Stimulated activated CD8-positive, alpha-beta memory T cell treated with anti-CD3 and anti-CD28 coated beads, Interleukin-15, amount 100 ng/mL, for 48 hours (primary cell): ENCODE measurements around the gene ARMC9.
"Not testable (repeated sequence)": the region's sequence is repeated elsewhere in the genome, so short reads cannot be mapped to it uniquely, and the experiment has no call there.

ENCODE experiments used
- DNase-seq, 2 donors: peaks; one replicate each; pipeline ENCODE4 v3.0.0-alpha.2; 2020; ENCODE audit warnings: low read depth in 2 of 2

The ARMC9 gene

DNA sequence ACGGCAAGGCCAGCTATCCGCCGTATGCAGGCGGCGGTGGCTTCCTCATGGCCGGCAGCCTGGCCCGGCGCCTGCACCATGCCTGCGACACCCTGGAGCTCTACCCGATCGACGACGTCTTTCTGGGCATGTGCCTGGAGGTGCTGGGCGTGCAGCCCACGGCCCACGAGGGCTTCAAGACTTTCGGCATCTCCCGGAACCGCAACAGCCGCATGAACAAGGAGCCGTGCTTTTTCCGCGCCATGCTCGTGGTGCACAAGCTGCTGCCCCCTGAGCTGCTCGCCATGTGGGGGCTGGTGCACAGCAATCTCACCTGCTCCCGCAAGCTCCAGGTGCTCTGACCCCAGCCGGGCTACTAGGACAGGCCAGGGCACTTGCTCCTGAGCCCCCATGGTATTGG lies 200.2 kb downstream of the ARMC9 start:
- DNase-seq, result no peak

DNA sequence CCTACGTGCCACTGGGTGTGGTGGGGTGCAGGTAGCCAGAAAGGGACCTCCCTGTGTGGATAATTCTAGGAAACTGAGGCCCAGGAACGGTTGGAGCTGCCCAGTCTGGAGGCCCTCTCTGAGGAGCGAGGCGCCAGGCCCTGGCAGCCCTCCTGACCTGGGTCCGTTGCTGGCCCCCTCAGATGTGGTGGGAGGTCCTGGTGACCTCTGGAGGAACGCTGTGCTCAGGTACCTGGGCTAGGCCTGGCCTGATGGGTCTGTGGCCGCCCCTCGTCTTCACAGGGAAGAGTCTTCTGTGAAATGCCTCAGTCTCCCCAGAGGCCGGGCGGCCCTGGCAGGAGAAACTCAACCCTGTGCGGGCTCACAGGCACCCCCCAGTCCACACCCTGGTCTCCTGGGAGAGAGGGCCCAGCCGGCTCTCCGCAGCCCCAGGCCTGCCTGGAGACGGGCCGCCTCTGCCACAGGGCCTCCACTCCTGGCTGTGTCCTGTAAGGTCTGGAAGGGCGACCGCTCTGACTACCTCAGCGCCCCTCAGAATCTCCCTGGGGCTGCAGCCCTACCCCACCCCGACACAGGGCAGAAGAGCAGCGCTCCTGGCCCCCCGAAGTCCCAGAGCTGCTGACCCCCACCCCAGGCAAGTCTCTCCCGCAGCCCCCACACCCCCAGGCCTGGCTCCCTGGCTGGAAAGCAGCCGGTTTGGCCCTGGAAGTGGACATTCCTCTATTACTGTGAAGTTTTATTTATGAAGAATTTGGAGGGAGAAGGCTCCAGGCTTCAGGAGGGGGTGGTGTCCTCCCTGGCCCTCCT lies 200.8 kb downstream of the ARMC9 start:
- DNase-seq, result no peak

DNA sequence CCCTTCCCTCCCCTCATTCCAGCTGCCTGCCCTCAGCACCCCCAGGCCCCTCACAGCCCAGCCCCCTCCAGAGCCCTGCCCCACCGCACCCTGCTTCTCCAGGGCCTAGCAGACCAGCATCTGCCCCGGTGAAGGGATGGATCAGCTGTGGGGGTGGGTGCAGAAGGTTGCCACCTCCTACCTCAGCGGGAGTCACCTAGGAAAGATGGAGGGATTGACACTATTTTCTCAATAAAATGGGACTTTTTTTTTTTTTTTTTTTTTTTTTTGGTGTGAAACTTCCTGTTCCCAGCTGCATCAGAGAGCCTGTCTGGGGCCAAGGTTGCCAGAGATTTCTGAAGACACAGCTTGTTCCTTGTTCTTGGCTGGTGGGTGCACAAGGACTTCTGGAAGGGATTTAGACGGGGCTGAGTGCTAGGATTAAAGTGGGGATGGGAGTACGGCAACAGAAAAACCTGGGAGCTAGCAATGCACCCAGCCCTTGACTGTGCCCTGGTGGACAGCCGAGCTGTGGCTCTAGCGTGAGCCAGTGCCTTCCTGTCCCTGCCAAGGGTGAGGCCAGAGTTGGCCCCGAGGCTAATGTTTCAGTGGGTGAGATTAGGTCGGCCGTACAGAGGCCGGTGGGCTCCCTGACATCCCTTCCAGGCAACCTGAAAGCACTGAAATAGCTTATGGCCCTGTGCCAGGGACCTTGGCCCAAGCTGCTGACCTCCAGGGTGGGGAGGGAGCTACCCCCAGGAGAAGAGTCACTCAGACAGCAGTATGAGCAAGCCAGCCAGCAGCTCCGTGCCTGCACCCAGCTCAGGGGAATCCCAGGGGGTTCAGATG lies 201.6 kb downstream of the ARMC9 start:
- DNase-seq, result no peak

DNA sequence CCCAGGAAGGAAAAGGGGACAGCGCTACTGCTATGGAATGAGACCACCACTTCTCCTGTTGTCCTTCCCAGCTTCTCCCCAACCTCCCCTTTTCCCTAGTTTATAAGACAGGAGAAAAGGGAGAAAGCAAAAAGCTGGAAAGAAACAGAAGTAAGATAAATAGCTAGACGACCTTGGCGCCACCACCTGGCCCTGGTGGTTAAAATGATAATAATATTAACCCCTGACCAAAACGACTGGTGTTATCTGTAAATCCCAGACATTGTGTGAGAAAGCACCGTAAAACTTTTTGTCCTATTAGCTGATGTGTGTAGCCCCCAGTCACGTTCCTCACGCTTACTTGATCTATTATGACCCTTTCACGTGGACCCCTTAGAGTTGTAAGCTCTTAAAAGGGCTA lies 202.2 kb downstream of the ARMC9 start:
- not testable (repeated sequence) for DNase-seq

DNA sequence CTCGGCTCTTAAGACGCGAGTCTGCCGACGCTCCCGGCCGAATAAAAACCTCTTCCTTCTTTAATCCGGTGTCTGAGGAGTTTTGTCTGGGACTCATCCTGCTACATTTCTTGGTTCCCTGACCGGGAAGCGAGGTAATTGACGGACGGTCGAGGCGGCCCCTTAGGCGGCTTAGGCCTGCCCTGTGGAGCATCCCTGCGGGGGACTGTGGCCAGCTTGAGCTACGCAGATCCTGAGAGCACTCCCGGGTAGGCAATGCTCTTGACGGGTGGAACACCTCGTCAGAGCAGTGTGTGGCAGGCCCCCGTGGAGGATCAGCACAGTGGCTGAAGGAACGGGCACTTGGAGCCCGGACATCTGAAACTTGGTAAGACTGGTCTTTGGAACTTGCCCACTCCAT lies 202.7 kb downstream of the ARMC9 start:
- DNase-seq, result not testable (repeated sequence)

DNA sequence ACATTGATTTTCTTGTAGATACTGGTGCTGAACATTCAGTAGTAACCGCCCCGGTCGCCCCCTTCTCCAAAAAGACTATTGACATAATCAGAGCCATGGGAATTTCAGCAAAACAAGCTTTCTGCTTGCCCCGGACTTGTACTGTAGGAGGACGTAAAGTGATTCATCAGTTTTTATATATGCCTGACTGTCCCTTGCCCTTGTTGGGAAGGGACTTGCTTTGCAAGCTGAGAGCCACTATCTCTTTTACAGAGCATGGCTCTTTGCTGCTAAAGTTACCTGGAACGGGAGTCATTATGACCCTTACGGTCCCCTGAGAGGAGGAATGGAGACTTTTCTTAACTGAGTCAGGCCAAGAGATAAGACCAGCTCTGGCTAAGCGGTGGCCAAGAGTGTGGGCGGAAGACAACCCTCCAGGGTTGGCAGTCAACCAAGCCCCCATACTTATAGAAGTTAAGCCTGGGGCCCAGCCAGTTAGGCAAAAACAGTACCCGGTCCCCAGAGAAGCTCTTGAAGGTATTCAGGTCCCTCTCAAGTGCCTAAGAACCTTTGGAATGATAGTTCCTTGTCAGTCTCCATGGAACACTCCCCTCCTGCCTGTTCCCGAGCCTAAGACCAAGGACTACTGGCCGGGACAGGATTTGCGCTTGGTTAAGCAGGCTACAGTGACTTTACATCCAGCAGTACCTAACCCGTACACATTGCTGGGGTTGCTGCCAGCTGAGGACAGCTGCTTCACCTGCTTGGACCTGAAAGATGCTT lies 205.2 kb downstream of the ARMC9 start:
- not testable (repeated sequence) for DNase-seq

DNA sequence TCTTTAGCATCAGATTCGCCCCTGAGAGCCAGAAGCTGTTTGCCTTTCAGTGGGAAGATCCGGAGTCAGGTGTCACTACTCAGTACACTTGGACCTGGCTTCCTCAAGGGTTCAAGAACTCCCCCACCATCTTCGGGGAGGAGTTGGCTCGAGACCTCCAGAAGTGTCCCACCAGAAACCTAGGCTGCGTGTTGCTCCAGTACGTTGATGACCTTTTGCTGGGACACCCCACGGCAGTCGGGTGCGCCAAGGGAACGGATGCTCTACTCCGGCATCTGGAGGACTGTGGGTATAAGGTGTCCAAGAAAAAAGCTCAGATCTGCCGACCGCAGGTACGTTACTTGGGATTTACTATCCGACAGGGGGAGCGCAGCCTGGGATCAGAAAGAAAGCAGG lies 205.8 kb downstream of the ARMC9 start:
- not testable (repeated sequence) for DNase-seq

DNA sequence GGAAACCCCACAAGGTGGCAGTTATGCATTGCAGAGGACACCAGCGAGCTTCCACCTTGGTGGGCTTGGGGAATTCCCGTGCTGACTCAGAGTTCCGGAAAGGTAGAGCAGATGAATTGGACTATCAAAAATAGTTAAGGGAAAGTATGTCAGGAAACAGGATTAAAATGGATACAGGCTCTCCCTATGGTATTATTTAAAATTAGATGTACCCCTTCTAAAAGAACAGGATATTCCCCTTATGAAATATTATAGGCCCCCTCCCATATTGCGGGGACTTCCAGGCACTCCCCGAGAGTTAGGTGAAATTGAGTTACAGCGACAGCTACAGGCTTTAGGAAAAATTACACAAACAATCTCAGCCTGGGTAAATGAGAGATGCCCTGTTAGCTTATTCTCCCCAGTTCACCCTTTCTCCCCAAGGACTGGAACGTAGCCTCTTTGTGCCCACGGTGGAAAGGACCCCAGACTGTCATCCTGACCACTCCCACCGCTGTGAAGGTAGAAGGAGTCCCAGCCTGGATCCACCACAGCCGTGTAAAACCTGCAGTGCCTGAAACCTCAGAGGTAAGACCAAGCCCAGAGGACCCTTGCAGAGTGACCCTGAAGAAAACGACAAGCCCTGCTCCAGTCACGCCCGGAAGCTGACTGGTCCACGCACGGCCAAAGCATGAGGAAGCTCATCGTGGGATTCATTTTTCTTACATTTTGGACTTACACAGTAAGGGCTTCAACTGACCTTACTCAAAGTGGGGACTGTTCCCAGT lies 207.4 kb downstream of the ARMC9 start:
- DNase-seq, result not testable (repeated sequence)

DNA sequence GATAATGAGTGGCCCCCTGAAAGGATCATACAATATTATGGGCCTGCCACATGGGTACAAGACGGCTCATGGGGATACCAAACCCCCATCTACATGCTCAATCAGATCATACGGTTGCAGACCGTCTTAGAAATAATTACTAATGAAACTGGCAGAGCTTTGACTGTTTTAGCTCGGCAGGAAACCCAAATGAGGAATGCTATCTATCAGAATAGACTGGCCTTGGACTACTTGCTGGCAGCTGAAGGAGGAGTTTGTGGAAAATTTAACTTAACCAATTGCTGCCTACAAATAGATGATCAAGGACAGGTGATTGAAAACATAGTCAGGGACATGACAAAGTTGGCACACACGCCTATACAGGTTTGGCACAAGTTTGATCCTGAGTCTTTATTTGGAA lies 209.3 kb downstream of the ARMC9 start:
- DNase-seq, result not testable (repeated sequence)

DNA sequence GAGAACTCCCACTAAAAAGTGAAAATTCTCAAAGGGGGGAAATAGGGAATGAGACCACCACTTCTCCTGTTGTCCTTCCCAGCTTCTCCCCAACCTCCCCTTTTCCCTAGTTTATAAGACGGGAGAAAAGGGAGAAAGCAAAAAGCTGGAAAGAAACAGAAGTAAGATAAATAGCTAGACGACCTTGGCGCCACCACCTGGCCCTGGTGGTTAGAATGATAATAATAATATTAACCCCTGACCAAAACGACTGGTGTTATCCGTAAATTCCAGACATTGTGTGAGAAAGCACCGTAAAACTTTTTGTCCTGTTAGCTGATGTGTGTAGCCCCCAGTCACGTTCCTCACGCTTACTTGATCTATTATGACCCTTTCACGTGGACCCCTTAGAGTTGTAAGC lies 209.9 kb downstream of the ARMC9 start:
- not testable (repeated sequence) for DNase-seq

DNA sequence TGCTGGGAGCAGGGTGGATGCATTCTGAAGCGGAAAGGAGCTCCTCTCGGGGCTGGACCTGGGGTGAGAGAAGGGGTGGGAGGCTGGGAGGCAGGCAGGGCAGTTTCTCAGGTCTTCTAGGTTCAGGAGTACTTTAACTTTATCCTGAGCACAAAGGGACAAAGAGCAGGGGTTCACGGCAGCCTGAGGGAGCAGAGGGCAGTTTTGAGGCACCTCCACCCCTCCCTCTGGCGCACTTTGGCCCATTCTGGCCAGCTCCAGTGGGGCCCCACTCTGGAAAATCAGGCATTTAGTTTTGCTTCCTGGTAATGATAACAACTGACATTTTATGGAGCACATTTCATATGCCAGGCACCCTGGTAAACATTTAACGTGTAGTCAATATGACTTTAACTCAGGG lies 211.3 kb downstream of the ARMC9 start:
- no peak for DNase-seq

DNA sequence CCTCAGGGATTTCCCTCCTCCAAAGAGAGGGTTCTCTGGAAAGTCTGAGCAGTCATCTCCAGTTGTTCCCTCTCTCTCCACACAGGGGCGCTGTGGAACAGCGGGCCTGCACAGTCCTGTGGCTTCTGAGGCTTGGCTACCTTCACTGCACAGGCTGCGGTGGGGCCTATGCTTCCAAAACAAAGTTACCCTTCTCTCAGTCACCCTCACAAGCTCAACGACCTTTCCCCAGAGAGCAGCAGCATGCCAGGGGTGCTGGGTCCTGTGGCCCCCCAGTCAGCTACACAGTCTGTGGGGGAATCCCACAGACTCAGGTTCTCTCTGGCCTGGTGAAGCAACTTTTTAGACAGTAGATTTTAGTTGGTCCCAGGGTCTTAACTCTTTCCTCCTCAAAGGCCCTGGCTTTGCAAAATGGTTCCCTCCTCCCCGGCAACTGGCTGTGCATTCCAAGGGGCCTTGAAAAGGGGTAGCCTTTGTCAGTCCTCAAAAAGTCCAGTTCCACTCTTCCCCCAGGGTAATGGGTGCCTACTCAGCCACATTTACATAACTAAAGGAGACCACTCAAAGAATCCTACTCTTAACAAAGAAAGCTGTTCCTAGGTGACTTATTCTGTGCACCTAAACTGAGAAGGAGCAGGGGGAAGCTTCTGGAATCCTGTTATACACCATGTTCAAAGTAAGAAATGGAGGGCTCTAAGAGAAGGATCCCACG lies 212.0 kb downstream of the ARMC9 start:
- DNase-seq, result no peak

DNA sequence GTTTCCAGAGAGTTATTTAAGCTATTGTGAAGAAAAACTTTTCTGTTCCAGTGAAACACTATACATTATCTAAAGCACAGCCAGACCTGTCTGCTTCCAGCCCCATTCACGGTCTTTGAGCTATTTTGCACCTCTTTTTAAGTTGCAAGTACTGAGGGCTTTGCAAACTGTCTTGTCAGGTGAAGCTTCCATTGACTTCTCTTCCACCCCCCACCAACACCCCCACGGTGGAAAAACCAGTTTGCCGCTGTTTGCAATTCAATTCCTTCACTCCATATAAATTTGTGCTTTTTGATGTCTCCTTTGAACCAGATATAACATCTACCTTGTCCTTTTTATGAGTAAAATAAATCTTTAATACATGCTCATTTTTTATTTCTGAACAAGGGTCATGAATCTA lies 212.8 kb downstream of the ARMC9 start:
- DNase-seq, result no peak

DNA sequence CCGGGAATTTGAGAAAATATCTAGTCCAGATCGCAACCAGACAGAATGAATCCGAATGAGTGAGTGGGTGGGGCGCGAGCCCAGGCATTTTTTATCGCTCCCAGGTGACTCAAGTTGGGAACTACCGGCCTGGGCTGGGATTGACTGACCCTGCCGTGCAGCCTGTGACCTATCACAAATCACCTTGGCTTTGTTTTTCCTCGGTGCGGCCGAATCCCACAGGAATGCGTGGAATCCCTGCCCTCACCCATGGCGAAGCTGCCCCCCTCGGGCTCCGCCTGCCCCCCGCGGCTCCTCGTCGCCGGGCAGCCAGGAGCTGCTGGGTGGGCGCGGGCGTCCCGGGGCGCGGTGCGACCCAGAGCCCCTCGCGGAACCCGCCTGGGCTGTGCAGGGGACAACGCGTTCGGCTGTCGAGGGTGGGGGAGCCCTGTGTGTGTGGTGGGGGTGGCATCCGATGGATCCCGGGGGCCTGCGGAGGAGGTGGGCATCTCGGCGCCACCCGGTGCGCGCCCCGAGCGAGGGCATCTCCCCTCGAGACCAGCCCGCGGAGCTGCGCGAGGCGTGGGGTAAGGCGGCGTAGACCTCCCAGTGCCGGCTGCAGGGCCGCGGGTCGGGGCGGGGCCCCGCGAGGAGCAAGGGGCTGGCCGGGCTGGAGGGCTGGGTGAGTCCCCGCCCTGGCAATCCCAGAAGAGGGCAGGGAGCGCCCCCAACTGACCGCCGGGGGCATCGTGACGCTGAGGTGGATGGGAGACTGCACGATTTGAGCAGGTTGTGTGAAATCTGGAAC lies 213.6 kb downstream of the ARMC9 start:
- DNase-seq, result peak; percentile 71 to 77

DNA sequence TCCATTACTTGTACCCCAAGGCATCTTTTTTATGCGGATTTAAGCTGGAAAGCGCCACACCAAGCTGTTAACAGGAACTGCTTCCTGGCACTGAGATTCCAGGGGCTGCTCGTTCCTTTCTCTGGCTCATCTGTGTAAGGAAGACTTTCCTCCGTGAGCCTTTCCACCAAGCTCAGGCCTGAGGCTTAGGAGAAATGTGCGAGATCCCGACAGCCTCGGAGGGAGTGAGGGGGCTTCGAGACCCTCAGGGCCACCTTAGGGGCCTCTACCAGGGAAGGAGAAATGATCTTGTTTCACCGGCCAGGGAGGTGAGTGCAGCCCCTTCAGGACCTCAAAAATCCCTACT lies 214.2 kb downstream of the ARMC9 start:
- no peak for DNase-seq

DNA sequence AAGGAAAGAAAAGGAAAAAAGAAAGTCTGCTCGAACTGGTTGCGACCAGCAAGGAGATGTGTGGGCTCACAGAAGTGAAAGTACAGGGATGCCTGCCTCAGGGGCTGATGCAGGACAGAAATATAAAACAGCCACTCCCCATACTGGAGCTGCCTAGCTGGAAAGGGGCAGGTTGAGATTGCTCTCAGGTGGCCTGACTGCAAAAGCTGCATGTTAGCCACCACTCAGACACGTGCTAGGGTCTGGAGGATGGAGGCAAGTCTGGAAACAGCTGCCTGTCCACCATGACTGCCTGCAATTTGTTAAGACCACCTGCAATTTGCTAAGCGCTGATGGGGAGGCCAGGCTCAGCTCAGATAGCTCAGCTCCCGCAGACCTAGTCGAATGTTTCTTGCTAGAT lies 215.0 kb downstream of the ARMC9 start:
- no peak for DNase-seq

DNA sequence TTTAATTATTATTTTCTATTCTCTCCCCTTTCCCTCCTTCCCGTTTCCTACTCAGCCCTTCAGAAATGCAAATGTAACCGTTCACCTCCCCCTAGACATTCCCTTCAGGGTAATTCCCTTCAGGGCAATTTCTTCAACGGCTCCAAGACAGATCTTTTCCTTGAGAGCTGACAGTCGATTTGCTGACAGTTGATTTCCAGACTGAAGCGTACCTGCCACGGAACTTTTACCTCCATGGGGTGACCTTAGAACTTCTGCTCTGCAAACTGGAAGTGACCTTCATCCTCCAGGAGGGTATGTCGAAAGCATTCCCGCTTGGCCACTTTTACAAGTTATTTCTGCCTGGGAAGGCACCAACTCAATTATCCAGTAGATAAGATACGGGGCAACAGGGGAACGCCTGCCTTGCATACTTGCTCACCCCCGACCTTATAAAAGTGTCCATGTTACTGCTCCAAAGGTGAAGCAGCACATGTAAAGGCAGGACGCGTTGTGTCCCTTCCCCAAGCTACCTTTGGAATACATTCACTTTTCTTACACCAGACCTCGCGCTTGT lies 215.6 kb downstream of the ARMC9 start:
- DNase-seq, result no peak

DNA sequence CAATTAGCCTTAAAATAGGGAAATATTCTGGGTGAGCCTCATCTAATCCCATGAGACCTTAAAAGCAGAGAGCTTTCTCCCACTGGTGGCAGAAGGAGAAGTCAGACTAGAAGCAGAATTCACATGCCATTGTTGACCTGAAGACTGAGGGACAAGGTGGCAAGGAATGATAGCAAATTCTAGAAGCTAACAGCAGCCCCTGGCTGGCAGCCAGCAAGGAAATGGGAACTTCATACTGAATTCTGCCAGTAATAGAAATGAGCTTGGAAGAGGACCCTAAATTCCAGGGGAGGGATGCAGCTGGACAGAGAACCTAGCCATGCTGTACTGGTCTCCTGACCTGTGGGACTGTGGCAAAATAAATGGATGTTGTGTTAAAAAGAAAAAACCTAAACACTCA lies 216.6 kb downstream of the ARMC9 start:
- DNase-seq, result no peak

DNA sequence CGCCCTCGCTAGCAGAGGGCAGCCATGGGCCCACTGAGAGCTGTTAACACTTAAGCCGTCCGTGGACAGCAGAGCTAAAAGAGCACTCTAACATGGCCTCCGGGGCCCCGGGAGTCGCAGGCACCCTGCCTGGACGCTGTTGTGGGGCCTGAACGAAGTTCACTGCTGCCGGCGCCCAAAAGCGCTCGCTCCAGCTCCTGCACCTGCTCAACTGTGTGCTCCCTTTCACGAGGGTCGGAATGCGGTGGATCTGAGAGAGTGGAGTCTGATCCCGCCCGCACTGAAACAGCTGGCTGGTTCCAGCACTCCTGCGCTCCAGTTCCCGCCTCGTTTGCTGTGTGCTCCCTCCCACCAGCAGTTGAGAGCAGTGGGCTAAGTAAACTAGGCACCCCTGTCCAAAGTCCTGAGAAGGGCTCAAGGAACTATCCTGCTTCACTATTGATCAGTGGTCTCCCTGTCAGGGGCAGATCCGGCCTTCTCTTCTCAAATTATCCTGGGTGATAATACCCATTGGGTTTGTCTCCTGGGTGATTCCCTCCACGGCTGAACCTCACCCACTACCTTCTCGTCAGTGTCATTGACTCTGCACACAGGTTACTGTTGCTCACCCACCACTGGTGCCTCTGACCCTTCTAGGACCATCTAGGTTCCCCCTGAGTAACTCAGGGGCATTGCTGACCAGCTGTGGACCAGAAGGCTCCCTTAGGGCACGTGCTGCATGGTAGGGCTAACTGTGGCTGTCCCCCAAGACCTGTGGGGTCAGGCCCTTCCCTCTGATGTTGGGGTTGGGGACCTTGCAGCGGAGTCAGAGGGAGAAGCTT lies 220.6 kb downstream of the ARMC9 start:
- no peak for DNase-seq
